ENCODE results near the gene GALNT18. TPM values are rescaled to one million over a fixed set of nuclear protein-coding genes. Genes with fewer than 3 reads are reported as not detected.

GALNT18 gene
- total and polyA plus RNA-seq, 2 donors (not counting 3 experiments of a cell fraction or from before 2014, with no cell fraction given) = 0.17 to 0.18 TPM

GRCh38 chr11:11486002-11486401 lies 135.8 kb downstream of the GALNT18 start:
- dilution Hi-C loops (cut with MboI; ENCODE audit: extremely low pct_ligation_motif_present, low sequenced_read_pairs) = no loop called here
- no peak overlapping the region for H3K4me2 ChIP-seq (ENCODE audit: insufficient read depth, low read length)
- no peaks in the 10 kb centered on the region for H3K4me1 ChIP-seq (ENCODE audit: control insufficient read depth, extremely low read depth, insufficient read depth, low read length)
- no peaks in the 10 kb centered on the region for H4K20me1 ChIP-seq (replicated peaks; ENCODE audit: control insufficient read depth, extremely low read depth, insufficient read depth, low read length)
- H3K9ac ChIP-seq (replicated peaks; ENCODE audit: extremely low read depth, insufficient read depth, low read length) = no peak overlapping the region
- POLR2A ChIA-PET = no interaction called here
- intact Hi-C loops (cut with micrococcal nuclease) = no loop called here
- CTCF ChIA-PET = no interaction called here
- no peaks in the 10 kb centered on the region for H3K9me3 ChIP-seq (replicated peaks; ENCODE audit: control insufficient read depth, insufficient read depth, low read length)
- H3K79me2 ChIP-seq (ENCODE audit: control insufficient read depth, insufficient read depth, low read length) = no peaks in the 10 kb centered on the region
- FAIRE-seq (no peak), DNase-seq (ENCODE audit: low read depth, low spot score) (no peak)
- H3K36me3 ChIP-seq (ENCODE audit: control insufficient read depth in 2 of 2, extremely low read depth in 1 of 2, insufficient read depth in 2 of 2, low read length in 2 of 2) = no peaks in the 10 kb centered on the region
- H2AFZ ChIP-seq (ENCODE audit: low read depth, low read length) = no peak overlapping the region
- TF ChIP-seq POLR2A (IDR thresholded peaks at IDR 0.05; ENCODE audit: low read depth, low read length) (no peak), FOS (IDR thresholded peaks at IDR 0.05; ENCODE audit: borderline replicate concordance, insufficient read depth, low read length) (no peak), MAX (IDR thresholded peaks at IDR 0.05; ENCODE audit: insufficient read depth, insufficient read length) (no peak), MYC (IDR thresholded peaks at IDR 0.05; ENCODE audit: low read depth, low read length) (no peak), EZH2 (IDR thresholded peaks at IDR 0.05; ENCODE audit: borderline replicate concordance, low read depth, low read length, severe bottlenecking) (no peak), POLR2AphosphoS5 (IDR thresholded peaks at IDR 0.05; ENCODE audit: insufficient read depth, low read depth, low read length) (no peak)
- H3K9me1 ChIP-seq (replicated peaks; ENCODE audit: control insufficient read depth, extremely low read depth, insufficient read depth, low read length) = no peaks in the 10 kb centered on the region
- H3K27me3 ChIP-seq (ENCODE audit: control insufficient read depth in 2 of 2, insufficient read depth in 2 of 2, low read length in 2 of 2) = no peaks in the 10 kb centered on the region
- no TSS peak for BruUV-seq (replicated peaks)
- no peak overlapping the region for H3K4me3 ChIP-seq (replicated peaks in 1 of 3; ENCODE audit: insufficient read depth in 1 of 3, low read depth in 1 of 3, low read length in 3 of 3)
- no peak overlapping the region for H3K27ac ChIP-seq (ENCODE audit: insufficient read depth, low read depth, low read length)

- Histone ChIP-seq H3K4me2 (ENCODE audit: insufficient read depth, low read length) (no peak overlapping the region), H3K27me3 (ENCODE audit: control insufficient read depth in 2 of 2, insufficient read depth in 2 of 2, low read length in 2 of 2) (no peaks in the 10 kb centered on the region), H2AFZ (ENCODE audit: low read depth, low read length) (no peak overlapping the region), H3K27ac (ENCODE audit: insufficient read depth, low read depth, low read length) (no peak overlapping the region), H3K9me1 (replicated peaks; ENCODE audit: control insufficient read depth, extremely low read depth, insufficient read depth, low read length) (no peaks in the 10 kb centered on the region), H3K79me2 (ENCODE audit: control insufficient read depth, insufficient read depth, low read length) (no peaks in the 10 kb centered on the region), H3K4me1 (ENCODE audit: control insufficient read depth, extremely low read depth, insufficient read depth, low read length) (no peaks in the 10 kb centered on the region), H4K20me1 (replicated peaks; ENCODE audit: control insufficient read depth, extremely low read depth, insufficient read depth, low read length) (no peaks in the 10 kb centered on the region), H3K36me3 (ENCODE audit: control insufficient read depth in 2 of 2, extremely low read depth in 1 of 2, insufficient read depth in 2 of 2, low read length in 2 of 2) (no peaks in the 10 kb centered on the region), H3K9me3 (replicated peaks; ENCODE audit: control insufficient read depth, insufficient read depth, low read length) (no peaks in the 10 kb centered on the region), H3K4me3 (replicated peaks in 1 of 3; ENCODE audit: insufficient read depth in 1 of 3, low read depth in 1 of 3, low read length in 3 of 3) (no peak overlapping the region), H3K9ac (replicated peaks; ENCODE audit: extremely low read depth, insufficient read depth, low read length) (no peak overlapping the region)
- BruUV-seq (replicated peaks) = no TSS peak
- FAIRE-seq (no peak), DNase-seq (ENCODE audit: low read depth, low spot score) (no peak)
- ChIA-PET CTCF (interaction anchor here (1.3 kb wide), 1 partner anchor 10 kb away, joined by 5 read pairs; no protein-coding TSS in a partner anchor), POLR2A (no interaction called here)
- dilution Hi-C loops (cut with MboI; ENCODE audit: extremely low pct_ligation_motif_present, low sequenced_read_pairs) = no loop called here
- TF ChIP-seq GATA2 (IDR thresholded peaks at IDR 0.05; ENCODE audit: insufficient read depth, insufficient read length, low read depth, low read length) = no peak
- no peak for TF ChIP-seq EZH2 (IDR thresholded peaks at IDR 0.05; ENCODE audit: borderline replicate concordance, low read depth, low read length, severe bottlenecking)
- TF ChIP-seq MAX (IDR thresholded peaks at IDR 0.05; ENCODE audit: insufficient read depth, insufficient read length) = no peak
- no peak for TF ChIP-seq POLR2A (IDR thresholded peaks at IDR 0.05; ENCODE audit: low read depth, low read length)
- TF ChIP-seq CTCF (IDR thresholded peaks at IDR 0.05; ENCODE audit: extremely low read depth in 1 of 2, insufficient read depth in 1 of 2, low read depth in 1 of 2, low read length in 2 of 2) = no peak
- intact Hi-C loops (cut with micrococcal nuclease) = no loop called here
These were observed 138.2 kb downstream of the GALNT18 start for GRCh38 chr11:11483627-11484026.

Data from endothelial cell of umbilical vein (primary cell).